NCI-H774 (cell line): ENCODE measurements around the gene KNSTRN.

Experiments used
- DNase-seq: peaks from one replicate; lab custom pipeline; 2025; lab: John Stamatoyannopoulos, UW

The KNSTRN gene

GRCh38 chr15:40345867-40346578 is 36.5 kb upstream of the KNSTRN start:
- DNase-seq = no peak

- DNase-seq = no peak
Observed at GRCh38 chr15:40346579-40347558, 35.7 kb upstream of the KNSTRN start.

- DNase-seq = no peak
Observed at GRCh38 chr15:40347559-40348473, 34.7 kb upstream of the KNSTRN start.

GRCh38 chr15:40348474-40348870 is 34.0 kb upstream of the KNSTRN start:
- DNase-seq = no peak

- DNase-seq = no peak
Observed at GRCh38 chr15:40349163-40349562, 33.4 kb upstream of the KNSTRN start.

- DNase-seq = no peak
Observed at GRCh38 chr15:40352281-40352901, 30.1 kb upstream of the KNSTRN start.

GRCh38 chr15:40353697-40354096 is 28.8 kb upstream of the KNSTRN start:
- no peak for DNase-seq

GRCh38 chr15:40354408-40355171 is 27.9 kb upstream of the KNSTRN start:
- no peak for DNase-seq

- no peak for DNase-seq
Observed at GRCh38 chr15:40355976-40356585, 26.4 kb upstream of the KNSTRN start.

- DNase-seq = no peak
Observed at GRCh38 chr15:40357246-40357645, 25.3 kb upstream of the KNSTRN start.

- DNase-seq = peak; percentile 83
Observed at GRCh38 chr15:40357723-40358470, 24.6 kb upstream of the KNSTRN start, which contains the start of gene DISP2. Gene DISP2 (plus strand): TSS chr15:40358219. CDS start chr15:40358322, 103 bp downstream.

GRCh38 chr15:40358471-40359353 is 23.8 kb upstream of the KNSTRN start:
- DNase-seq = no peak

- no peak for DNase-seq
Observed at GRCh38 chr15:40360015-40360414, 22.5 kb upstream of the KNSTRN start.

- no peak for DNase-seq
Observed at GRCh38 chr15:40361640-40362039, 20.9 kb upstream of the KNSTRN start.

GRCh38 chr15:40363611-40364010 is 18.9 kb upstream of the KNSTRN start:
- no peak for DNase-seq

- DNase-seq = no peak
Observed at GRCh38 chr15:40364251-40364650, 18.3 kb upstream of the KNSTRN start.

- DNase-seq = no peak
Observed at GRCh38 chr15:40365016-40365415, 17.5 kb upstream of the KNSTRN start.
